Thoracic aorta (tissue), 2 donors: Measurements from ENCODE around the gene PACSIN2. TPM values are rescaled to one million over a fixed set of nuclear protein-coding genes. Genes with fewer than 3 reads are reported as not detected.

Experiments used
- ATAC-seq: fragments of 150-250 bp; one replicate; pipeline ENCODE4 v1.8.0; 2017; ENCODE audit warnings: low read depth; ENCODE audit not compliant: insufficient number of reproducible peaks, low FRiP score
- DNase-seq: peaks from one replicate; pipeline ENCODE4 v3.0.0-alpha.2; 2020; ENCODE audit warnings: low spot score
- H3K27ac ChIP-seq, 2 donors: fragments of 200-600 bp; sonication (generic); 1 replicate in 1 of 2; 2 replicates in 1 of 2; pipeline ENCODE4 v1.5.1; 2016; ENCODE audit warnings: mild to moderate bottlenecking in 2 of 2, moderate library complexity in 2 of 2
- H3K27me3 ChIP-seq: fragments of 200-600 bp; sonication (generic); replicated peaks from 2 replicates; pipeline ENCODE4 v1.6.0; 2016; ENCODE audit warnings: mild to moderate bottlenecking; ENCODE audit not compliant: insufficient read depth
- H3K36me3 ChIP-seq: fragments of 200-600 bp; sonication (generic); one replicate; pipeline ENCODE4 v1.5.1; 2016
- H3K4me1 ChIP-seq, 2 donors: fragments of 200-600 bp; sonication (generic); 1 replicate in 1 of 2; 2 replicates in 1 of 2; pipeline versions ENCODE4 v1.5.1 to v1.6.0; 2016; ENCODE audit warnings: low read depth in 2 of 2, mild to moderate bottlenecking in 1 of 2; ENCODE audit not compliant: control insufficient read depth in 1 of 2
- H3K4me3 ChIP-seq: fragments of 200-600 bp; sonication (generic); 2 replicates; pipeline ENCODE4 v1.5.1; 2016; ENCODE audit warnings: mild to moderate bottlenecking
- H3K9me3 ChIP-seq: fragments of 200-600 bp; sonication (generic); 2 replicates; pipeline ENCODE4 v1.5.1; 2016
- total RNA-seq, 2 donors: library from RNA; depleted of rRNA; stranded (reverse); fragments of >200 nt; gene quantifications; one replicate each; pipeline versions ENCODE4 v1.1.0 to v1.2.3, GENCODE V29; 2016
- TF ChIP-seq, protein P1 (sequence below): fragments of 200-600 bp; sonication (generic); IDR thresholded peaks from one replicate; pipeline ENCODE4 v1.5.1; 2019; ENCODE audit warnings: antibody characterized with exemption

PACSIN2 gene
- total RNA-seq, 2 donors from 2014 or later: 135 to 155 TPM

DNA sequence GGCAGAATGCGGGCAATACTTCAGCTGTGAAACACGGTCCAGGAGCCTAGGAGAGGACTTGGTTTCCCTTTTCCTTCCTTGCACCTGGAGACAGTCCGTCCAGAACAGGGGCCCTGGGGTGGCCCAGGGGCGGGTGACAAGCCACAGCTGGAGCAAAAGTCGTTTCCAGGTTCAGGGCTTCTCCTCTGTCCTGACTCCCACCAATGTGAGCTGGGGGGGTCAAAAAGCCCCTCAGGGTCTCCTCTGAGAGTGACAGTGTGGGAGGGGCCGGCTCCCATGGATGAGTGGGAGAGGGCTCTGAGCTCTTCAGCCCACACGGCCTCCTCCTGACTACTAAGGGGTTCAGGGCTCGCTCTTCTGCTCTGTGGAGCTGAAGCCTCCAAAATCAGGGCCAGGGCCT lies 137.8 kb downstream of the PACSIN2 start:
- no peak for ATAC-seq
- no peak for DNase-seq
- Histone ChIP-seq H3K36me3 (peaks cover 74% of the 10 kb centered on the region), H3K4me3 (no peak overlapping the region), H3K9me3 (no peaks in the 10 kb centered on the region), H3K27ac (no peak overlapping the region), H3K4me1 (no peaks in the 10 kb centered on the region), H3K27me3 (no peaks in the 10 kb centered on the region)
- TF ChIP-seq, protein P1, sequence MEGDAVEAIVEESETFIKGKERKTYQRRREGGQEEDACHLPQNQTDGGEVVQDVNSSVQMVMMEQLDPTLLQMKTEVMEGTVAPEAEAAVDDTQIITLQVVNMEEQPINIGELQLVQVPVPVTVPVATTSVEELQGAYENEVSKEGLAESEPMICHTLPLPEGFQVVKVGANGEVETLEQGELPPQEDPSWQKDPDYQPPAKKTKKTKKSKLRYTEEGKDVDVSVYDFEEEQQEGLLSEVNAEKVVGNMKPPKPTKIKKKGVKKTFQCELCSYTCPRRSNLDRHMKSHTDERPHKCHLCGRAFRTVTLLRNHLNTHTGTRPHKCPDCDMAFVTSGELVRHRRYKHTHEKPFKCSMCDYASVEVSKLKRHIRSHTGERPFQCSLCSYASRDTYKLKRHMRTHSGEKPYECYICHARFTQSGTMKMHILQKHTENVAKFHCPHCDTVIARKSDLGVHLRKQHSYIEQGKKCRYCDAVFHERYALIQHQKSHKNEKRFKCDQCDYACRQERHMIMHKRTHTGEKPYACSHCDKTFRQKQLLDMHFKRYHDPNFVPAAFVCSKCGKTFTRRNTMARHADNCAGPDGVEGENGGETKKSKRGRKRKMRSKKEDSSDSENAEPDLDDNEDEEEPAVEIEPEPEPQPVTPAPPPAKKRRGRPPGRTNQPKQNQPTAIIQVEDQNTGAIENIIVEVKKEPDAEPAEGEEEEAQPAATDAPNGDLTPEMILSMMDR: no peak

DNA sequence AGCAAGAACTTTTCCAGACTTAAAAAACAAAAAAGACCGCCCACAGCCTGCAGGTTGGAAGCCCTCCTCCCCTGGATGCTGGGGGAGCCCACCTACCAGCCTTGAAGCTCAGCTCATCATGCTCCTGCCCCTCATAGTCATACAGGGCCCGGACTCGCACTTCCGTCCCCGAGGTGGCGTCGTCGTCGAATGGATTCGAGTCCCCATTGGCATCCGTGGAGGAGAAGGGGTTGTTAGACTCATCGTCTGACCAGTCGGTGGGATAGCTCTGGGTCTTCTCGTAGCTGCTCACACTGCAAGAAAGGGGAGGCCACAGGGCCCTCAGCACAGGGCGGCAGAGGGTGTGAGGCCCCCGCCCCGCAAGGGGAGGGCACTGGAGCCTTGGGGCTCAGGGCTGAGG lies 138.9 kb downstream of the PACSIN2 start:
- H3K4me1 ChIP-seq: no peaks in the 10 kb centered on the region
- TF ChIP-seq, protein P1: no peak
- H3K36me3 ChIP-seq: peaks cover 76% of the 10 kb centered on the region
- no peaks in the 10 kb centered on the region for H3K9me3 ChIP-seq
- H3K27me3 ChIP-seq: no peaks in the 10 kb centered on the region
- no peak overlapping the region for H3K4me3 ChIP-seq
- no peak overlapping the region for H3K27ac ChIP-seq
- DNase-seq: no peak
- ATAC-seq: no peak

DNA sequence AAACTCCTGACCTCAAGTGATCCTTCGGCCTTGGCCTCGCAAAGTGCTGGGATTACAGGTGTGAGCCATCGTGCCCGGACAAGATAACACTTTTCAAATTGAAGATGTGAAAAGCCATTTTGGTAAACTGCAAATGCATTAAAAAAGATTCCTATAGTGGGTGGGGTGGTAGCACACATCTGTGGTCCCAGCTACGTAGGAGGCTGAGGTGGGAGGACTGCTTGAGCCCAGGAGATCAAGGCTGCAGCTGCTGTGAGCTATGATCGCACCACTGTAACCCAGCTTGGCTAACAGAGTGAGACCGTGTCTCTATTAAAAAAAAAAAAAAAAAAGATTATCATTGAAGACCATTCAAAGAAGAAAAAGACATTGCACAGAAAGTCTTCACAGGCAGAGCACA lies 140.9 kb downstream of the PACSIN2 start:
- ATAC-seq: no peak
- peaks cover 4 to 8% of the 10 kb centered on the region in 2 donors for H3K4me1 ChIP-seq
- no peaks in the 10 kb centered on the region for H3K27me3 ChIP-seq
- no peak overlapping the region for H3K4me3 ChIP-seq
- no peaks in the 10 kb centered on the region for H3K9me3 ChIP-seq
- DNase-seq: no peak
- H3K36me3 ChIP-seq: peaks cover 68% of the 10 kb centered on the region
- H3K27ac ChIP-seq: no peak overlapping the region
- TF ChIP-seq, protein P1: no peak

DNA sequence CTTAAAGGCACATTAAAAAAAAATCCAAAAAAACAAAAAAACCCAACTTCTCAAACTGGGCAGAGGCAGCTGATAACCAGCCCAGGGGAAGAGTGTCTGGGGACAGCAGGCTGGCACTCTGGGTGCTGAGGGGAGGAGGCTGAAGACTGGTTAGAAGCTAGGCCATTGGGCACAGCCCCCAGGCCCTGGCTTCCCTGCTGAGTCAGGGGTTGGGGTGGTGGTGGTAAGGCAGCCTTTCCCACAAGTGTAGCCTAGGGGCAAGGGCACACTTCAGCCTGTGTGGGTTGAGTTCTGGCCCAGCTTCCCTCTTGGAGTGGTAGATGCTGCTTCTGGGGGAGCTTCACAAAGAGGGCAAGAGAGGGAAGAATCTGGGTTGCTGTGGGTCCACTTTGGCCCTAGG lies 141.6 kb downstream of the PACSIN2 start:
- TF ChIP-seq, protein P1: no peak
- no peaks in the 10 kb centered on the region for H3K9me3 ChIP-seq
- H3K36me3 ChIP-seq: peaks cover 61% of the 10 kb centered on the region
- DNase-seq: no peak
- no peak overlapping the region for H3K4me3 ChIP-seq
- no peak overlapping the region for H3K27ac ChIP-seq
- H3K4me1 ChIP-seq: peaks cover 10 to 15% of the 10 kb centered on the region in 2 donors
- H3K27me3 ChIP-seq: no peaks in the 10 kb centered on the region
- no peak for ATAC-seq

DNA sequence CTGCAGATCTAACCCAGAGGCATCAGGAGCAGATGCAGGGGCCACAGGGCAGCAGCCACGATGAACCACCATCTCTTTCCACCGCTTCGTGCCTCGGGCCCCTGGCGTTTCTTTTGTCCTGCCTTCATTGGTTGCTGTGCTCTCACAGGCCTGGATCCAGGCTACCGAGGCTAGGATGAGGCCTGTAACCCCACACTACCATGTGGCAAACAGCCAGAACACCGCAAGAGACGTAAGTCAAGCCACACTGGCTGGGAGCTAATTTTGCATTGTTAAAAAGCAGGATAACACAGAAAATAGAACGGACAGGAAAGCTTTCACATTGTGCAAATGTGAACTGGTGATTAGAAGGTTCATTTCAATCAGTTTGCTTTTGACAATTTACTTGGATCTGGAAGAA lies 142.1 kb downstream of the PACSIN2 start:
- TF ChIP-seq, protein P1: no peak
- no peaks in the 10 kb centered on the region for H3K27me3 ChIP-seq
- no peak overlapping the region for H3K27ac ChIP-seq
- H3K9me3 ChIP-seq: no peaks in the 10 kb centered on the region
- no peak overlapping the region for H3K4me3 ChIP-seq
- peaks cover 56% of the 10 kb centered on the region for H3K36me3 ChIP-seq
- DNase-seq: no peak
- peaks cover 11 to 18% of the 10 kb centered on the region in 2 donors for H3K4me1 ChIP-seq
- no peak for ATAC-seq
